Endothelial cell of umbilical vein (primary cell): Measurements from ENCODE around the gene DEFB123. TPM values are rescaled to one million over a fixed set of nuclear protein-coding genes. Genes with fewer than 3 reads are reported as not detected.

Experiments
- BruUV-seq: library from RNA; stranded (reverse); fragments of 400-500 nt; replicated peaks from 2 replicates; lab custom pipeline; 2021; lab: Mats Ljungman, UMichigan
- CTCF ChIA-PET: fragments of 300-600, 350-600 bp; sonication (Branson Sonifier 250); formaldehyde crosslinking; loops from one replicate; lab custom pipeline; 2021; ENCODE audit warnings: antibody characterized with exemption, inconsistent platforms; lab: Charles Lee
- POLR2A ChIA-PET: fragments of 300-600, 350-600 bp; sonication (Branson Sonifier 250); formaldehyde crosslinking; loops from one replicate; lab custom pipeline; 2021; ENCODE audit warnings: antibody characterized with exemption, inconsistent platforms; lab: Charles Lee
- DNase-seq: peaks from one replicate; pipeline ENCODE4 v3.0.0-alpha.2; 2011; ENCODE audit warnings: low read depth, low spot score
- FAIRE-seq: peaks from 2 replicates; lab custom pipeline; 2011; peaks lifted over from hg19 to GRCh38; lab: Jason Lieb, UNC
- H2AFZ ChIP-seq: 2 replicates; pipeline ENCODE4 v1.6.0; 2012; ENCODE audit warnings: low read depth, low read length, control low read depth, inconsistent platforms
- H3K27ac ChIP-seq: 2 replicates; pipeline ENCODE4 v1.5.1; 2011; ENCODE audit warnings: low read depth, mild to moderate bottlenecking, control low read depth, low read length, moderate library complexity; ENCODE audit not compliant: insufficient read depth
- H3K27me3 ChIP-seq, 2 experiments: 2 replicates each; pipeline versions ENCODE4 v1.6.0 to v1.6.1; 2011; ENCODE audit warnings: low read length in 2 of 2, mixed read lengths in 1 of 2; ENCODE audit not compliant: control insufficient read depth in 2 of 2, insufficient read depth in 2 of 2
- H3K36me3 ChIP-seq, 2 experiments: 2 replicates in 1 of 2; 3 replicates in 1 of 2; pipeline ENCODE4 v1.5.1; 2011; ENCODE audit warnings: low read length in 2 of 2, mild to moderate bottlenecking in 1 of 2, moderate library complexity in 1 of 2; ENCODE audit not compliant: control insufficient read depth in 2 of 2, insufficient read depth in 2 of 2; ENCODE audit errors: extremely low read depth in 1 of 2
- H3K4me1 ChIP-seq: 3 replicates; pipeline ENCODE4 v1.5.1; 2011; ENCODE audit warnings: mild to moderate bottlenecking, low read length; ENCODE audit not compliant: control insufficient read depth, insufficient read depth; ENCODE audit errors: extremely low read depth
- H3K4me2 ChIP-seq: 2 replicates; pipeline ENCODE4 v1.6.1; 2011; ENCODE audit warnings: low read length, control low read depth, mixed read lengths; ENCODE audit not compliant: insufficient read depth
- H3K4me3 ChIP-seq, 3 experiments: fragments of 200-600 bp in 1 of 3; sonication (generic), shearing (Covaris generic) in 1 of 3; replicated peaks in 1 of 3; 2 replicates each; pipeline ENCODE4 v1.5.1; 2011 to 2016; ENCODE audit warnings: control low read depth in 3 of 3, low read length in 3 of 3, mild to moderate bottlenecking in 2 of 3, inconsistent platforms in 1 of 3, low read depth in 1 of 3, moderate library complexity in 1 of 3; ENCODE audit not compliant: insufficient read depth in 1 of 3
- H3K79me2 ChIP-seq: 2 replicates; pipeline ENCODE4 v1.6.0; 2012; ENCODE audit warnings: low read length, inconsistent platforms; ENCODE audit not compliant: control insufficient read depth, insufficient read depth
- H3K9ac ChIP-seq: replicated peaks from 2 replicates; pipeline ENCODE3; 2011; ENCODE audit warnings: low read length, control low read depth; ENCODE audit not compliant: insufficient read depth; ENCODE audit errors: extremely low read depth
- H3K9me1 ChIP-seq: replicated peaks from 3 replicates; pipeline ENCODE4 v1.6.0; 2011; ENCODE audit warnings: mild to moderate bottlenecking, low read length; ENCODE audit not compliant: control insufficient read depth, insufficient read depth; ENCODE audit errors: extremely low read depth
- H3K9me3 ChIP-seq: replicated peaks from 2 replicates; pipeline ENCODE4 v1.5.1; 2012; ENCODE audit warnings: low read length, inconsistent platforms; ENCODE audit not compliant: control insufficient read depth, insufficient read depth
- H4K20me1 ChIP-seq: replicated peaks from 2 replicates; pipeline ENCODE3; 2011; ENCODE audit warnings: mild to moderate bottlenecking, low read length; ENCODE audit not compliant: control insufficient read depth, insufficient read depth; ENCODE audit errors: extremely low read depth
- CTCF ChIP-seq, 2 donors: IDR thresholded peaks; 1 replicate in 1 of 2; 2 replicates in 1 of 2; pipeline ENCODE4 v1.5.1; 2011; ENCODE audit warnings: low read length in 2 of 2, mild to moderate bottlenecking in 2 of 2, moderate library complexity in 2 of 2, control low read depth in 1 of 2, inconsistent platforms in 1 of 2, low read depth in 1 of 2; ENCODE audit not compliant: insufficient read depth in 1 of 2; ENCODE audit errors: extremely low read depth in 1 of 2
- EZH2 ChIP-seq: IDR thresholded peaks from 2 replicates; pipeline ENCODE4 v1.6.1; 2012; ENCODE audit warnings: borderline replicate concordance, low read depth, mild to moderate bottlenecking, moderate library complexity, low read length, inconsistent platforms; ENCODE audit not compliant: severe bottlenecking
- FOS ChIP-seq: IDR thresholded peaks from 2 replicates; pipeline ENCODE4 v1.6.1; 2011; ENCODE audit warnings: mild to moderate bottlenecking, low read length, moderate library complexity, borderline replicate concordance; ENCODE audit not compliant: insufficient read depth
- JUN ChIP-seq: IDR thresholded peaks from 2 replicates; pipeline ENCODE4 v1.6.1; 2011; ENCODE audit warnings: borderline replicate concordance, low read depth; ENCODE audit not compliant: insufficient read length, insufficient read depth
- POLR2AphosphoS5 ChIP-seq: IDR thresholded peaks from 2 replicates; pipeline ENCODE4 v1.6.1; 2012; ENCODE audit warnings: low read depth, mild to moderate bottlenecking, control low read depth, low read length, moderate library complexity; ENCODE audit not compliant: insufficient read depth
- dilution Hi-C: fragments of 300-500 bp; cut with MboI; formaldehyde crosslinking; loops from one replicate; pipeline ENCODE4 v1.15.0; 2019; ENCODE audit warnings: low sequenced_read_pairs; ENCODE audit not compliant: extremely low pct_ligation_motif_present
- intact Hi-C: fragments of 100-400 bp; cut with micrococcal nuclease; formaldehyde crosslinking; loops from one replicate; pipeline ENCODE4 v1.10.0; 2022
- polyA plus RNA-seq, 4 experiments: library from polyadenylated mRNA; depleted of rRNA in 3 of 4; stranded (reverse) in 3 of 4; unstranded in 1 of 4; fragments of >200 nt; gene quantifications; 2 replicates each; pipeline versions ENCODE4 v1.2.1 to v1.2.3, GENCODE V29; 2011 to 2012; ENCODE audit warnings: missing spikeins in 1 of 4
- total RNA-seq: library from RNA; stranded (reverse); gene quantifications from 2 replicates; pipeline ENCODE4 v1.2.3, GENCODE V29; 2021
- TF ChIP-seq, protein P1 (sequence below): IDR thresholded peaks from 2 replicates; pipeline ENCODE4 v1.6.1; 2011; ENCODE audit not compliant: insufficient read depth, insufficient read length

DEFB123 gene
- total and polyA plus RNA-seq, 2 donors (not counting 3 experiments of a cell fraction or from before 2014, with no cell fraction given) = not detected

DNA sequence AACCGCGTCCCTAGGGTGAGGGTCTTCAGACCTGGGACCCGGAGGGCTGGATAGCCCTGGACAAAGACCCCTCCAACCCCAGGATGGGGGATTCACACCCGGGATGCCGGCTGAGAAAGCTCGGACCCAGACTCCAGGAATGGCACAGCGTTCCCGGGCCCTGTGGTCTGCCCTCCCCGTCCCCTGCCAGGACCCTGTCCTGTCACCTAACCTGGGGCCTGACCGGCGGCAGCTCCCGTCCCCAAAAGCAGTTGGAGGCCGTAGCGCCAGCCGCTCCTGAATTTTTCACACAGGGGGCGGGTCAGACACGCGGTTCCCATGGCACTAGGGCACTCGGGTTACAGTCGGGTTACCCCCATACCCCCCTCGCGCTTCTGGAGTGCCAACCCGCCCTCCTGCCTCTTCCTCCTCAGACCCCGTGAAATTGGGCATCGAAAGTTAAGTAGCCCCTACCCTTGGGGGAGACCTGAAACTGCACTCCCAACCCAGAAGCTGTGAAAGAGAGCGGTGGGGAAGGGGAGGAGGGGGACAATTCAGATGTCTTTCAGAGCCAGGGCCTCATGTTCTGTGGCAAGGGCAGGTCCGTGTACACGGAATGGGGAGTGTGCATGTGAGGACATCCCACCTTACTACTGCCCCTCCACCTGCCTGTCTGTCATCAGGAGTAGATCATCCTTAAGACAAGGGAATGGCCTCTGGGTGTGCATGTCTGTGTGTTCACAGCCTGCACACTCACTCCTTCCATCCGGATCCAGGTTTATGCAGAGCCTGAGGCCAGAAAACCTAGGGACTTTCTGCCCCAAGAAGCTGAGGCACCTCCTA is 35.3 kb downstream of the DEFB123 start:
- intact Hi-C loops (no loop called here), dilution Hi-C loops (no loop called here)
- Histone ChIP-seq H3K79me2 (no peaks in the 10 kb centered on the region), H3K27ac (no peak overlapping the region), H3K4me1 (peaks cover 2% of the 10 kb centered on the region), H3K9me3 (no peaks in the 10 kb centered on the region), H3K27me3 (peaks cover 9 to 11% of the 10 kb centered on the region in 2 experiments), H4K20me1 (no peaks in the 10 kb centered on the region), H3K36me3 (no peaks in the 10 kb centered on the region), H3K9me1 (no peaks in the 10 kb centered on the region), H2AFZ (peak overlapping the region; percentile 23), H3K4me3 (peak overlapping the region in 1 of 3 experiments; percentile 19), H3K9ac (no peak overlapping the region), H3K4me2 (no peak overlapping the region)
- no peak for DNase-seq
- ChIA-PET POLR2A (no interaction called here), CTCF (interaction anchor here (0.6 to 2.8 kb wide), 3 partner anchors 15 to 27 kb away, joined by 6 to 26 read pairs (median 8); no protein-coding TSS in a partner anchor)
- TF ChIP-seq, protein P1, sequence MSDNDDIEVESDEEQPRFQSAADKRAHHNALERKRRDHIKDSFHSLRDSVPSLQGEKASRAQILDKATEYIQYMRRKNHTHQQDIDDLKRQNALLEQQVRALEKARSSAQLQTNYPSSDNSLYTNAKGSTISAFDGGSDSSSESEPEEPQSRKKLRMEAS = no peak
- TF ChIP-seq JUN = no peak
- no peak for TF ChIP-seq FOS
- TF ChIP-seq CTCF (IDR thresholded peaks at IDR 0.05; ENCODE audit: extremely low read depth in 1 of 2, insufficient read depth in 1 of 2, low read depth in 1 of 2, low read length in 2 of 2) = no peak
- peak; percentile 28 for TF ChIP-seq EZH2
- no peak for TF ChIP-seq POLR2AphosphoS5
- FAIRE-seq = no peak
- BruUV-seq = no TSS peak
